ENCODE measurements around the gene VAV3.

- TF ChIP-seq CTCF (IDR thresholded peaks at IDR 0.05) (no peak), POLR2A (IDR thresholded peaks at IDR 0.05) (no peak), EP300 (IDR thresholded peaks at IDR 0.05) (no peak)
Observed at GRCh38 chr1:107862064-107862463, 102.9 kb downstream of the VAV3 start.
